ENCODE measurements around the gene ARHGEF28. TPM values are rescaled to one million over a fixed set of nuclear protein-coding genes. Genes with fewer than 3 reads are reported as not detected.

The ARHGEF28 gene
- total RNA-seq, 4 donors from 2014 or later, result 13.3 to 19.0 (median 16.9) TPM

- H3K36me3 ChIP-seq, result no peaks in the 10 kb centered on the region
- H3K4me1 ChIP-seq, result no peaks in the 10 kb centered on the region
- H3K4me3 ChIP-seq, result no peak overlapping the region
- no peaks in the 10 kb centered on the region for H3K27me3 ChIP-seq
- H3K9me3 ChIP-seq, result no peaks in the 10 kb centered on the region
- no peak for DNase-seq
- H3K27ac ChIP-seq, result no peak overlapping the region
- TF ChIP-seq CTCF (IDR thresholded peaks at IDR 0.05) (no peak), POLR2A (IDR thresholded peaks at IDR 0.05) (no peak)
Measured at GRCh38 chr5:73810429-73810828, 184.4 kb downstream of the ARHGEF28 start.

GRCh38 chr5:73812457-73812856 lies 186.5 kb downstream of the ARHGEF28 start:
- Histone ChIP-seq H3K36me3 (no peaks in the 10 kb centered on the region), H3K27me3 (no peaks in the 10 kb centered on the region), H3K4me1 (no peaks in the 10 kb centered on the region), H3K27ac (peak overlapping the region in 1 of 4 donors; percentile 29), H3K9me3 (no peaks in the 10 kb centered on the region), H3K4me3 (peak overlapping the region in 1 of 4 donors; percentile 42)
- TF ChIP-seq CTCF (IDR thresholded peaks at IDR 0.05) (no peak), POLR2A (IDR thresholded peaks at IDR 0.05) (no peak)
- no peak for DNase-seq

GRCh38 chr5:73812962-73813588 lies 187.1 kb downstream of the ARHGEF28 start:
- H3K27ac ChIP-seq, result peak overlapping the region in 2 of 4 donors; percentile 9 to 29
- H3K27me3 ChIP-seq, result no peaks in the 10 kb centered on the region
- DNase-seq, result peak in 1 of 3 donors; percentile 54
- H3K9me3 ChIP-seq, result no peaks in the 10 kb centered on the region
- H3K4me1 ChIP-seq, result no peaks in the 10 kb centered on the region
- TF ChIP-seq CTCF (IDR thresholded peaks at IDR 0.05) (no peak), POLR2A (IDR thresholded peaks at IDR 0.05) (no peak)
- peak overlapping the region in 2 of 4 donors; percentile 42 to 44 for H3K4me3 ChIP-seq
- no peaks in the 10 kb centered on the region for H3K36me3 ChIP-seq

GRCh38 chr5:73814233-73814846 lies 188.3 kb downstream of the ARHGEF28 start:
- no peak for TF ChIP-seq CTCF (IDR thresholded peaks at IDR 0.05)
- no peaks in the 10 kb centered on the region for H3K36me3 ChIP-seq
- H3K9me3 ChIP-seq, result no peaks in the 10 kb centered on the region
- peak overlapping the region in 2 of 4 donors; percentile 20 to 42 for H3K4me3 ChIP-seq
- no peak for DNase-seq
- no peaks in the 10 kb centered on the region for H3K27me3 ChIP-seq
- H3K27ac ChIP-seq, result no peak overlapping the region
- H3K4me1 ChIP-seq, result no peaks in the 10 kb centered on the region

- TF ChIP-seq CTCF (IDR thresholded peaks at IDR 0.05), result no peak
- no peak for TF ChIP-seq POLR2A (IDR thresholded peaks at IDR 0.05)
- H3K4me1 ChIP-seq, result no peaks in the 10 kb centered on the region
- no peak for DNase-seq
- H3K4me3 ChIP-seq, result no peak overlapping the region
- H3K9me3 ChIP-seq, result no peaks in the 10 kb centered on the region
- H3K27me3 ChIP-seq, result no peaks in the 10 kb centered on the region
- no peak overlapping the region for H3K27ac ChIP-seq
- no peaks in the 10 kb centered on the region for H3K36me3 ChIP-seq
Measured at GRCh38 chr5:73815631-73816030, 189.6 kb downstream of the ARHGEF28 start.
